ENCODE measurements around the gene ASB3. TPM values are rescaled to one million over a fixed set of nuclear protein-coding genes. Genes with fewer than 3 reads are reported as not detected.

The ASB3 gene
- total RNA-seq, 4 donors from 2014 or later: 4.9 to 18.9 (median 11.4) TPM

DNA sequence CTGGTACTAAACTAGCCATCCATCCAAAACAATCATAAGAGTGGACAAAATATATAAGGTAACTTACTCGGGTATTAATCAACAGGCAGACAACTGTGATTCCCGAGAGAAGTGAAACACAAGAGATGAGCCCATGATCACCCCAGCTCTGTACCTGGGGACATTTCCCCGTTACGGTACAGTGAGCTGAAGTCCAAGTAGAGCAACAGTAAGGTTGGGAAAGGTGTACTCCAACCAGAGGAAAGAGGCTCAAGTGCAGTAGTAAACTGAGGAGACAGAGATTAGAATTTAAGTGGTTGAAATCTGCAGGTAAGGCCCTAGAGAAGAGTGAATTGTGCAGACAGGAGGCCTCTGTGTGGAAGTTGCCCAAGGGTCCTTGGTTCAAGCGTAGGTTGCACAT lies 49.7 kb downstream of the ASB3 start:
- Histone ChIP-seq H3K4me1 (no peaks in the 10 kb centered on the region), H3K27ac (no peak overlapping the region), H3K9me3 (no peaks in the 10 kb centered on the region), H3K4me3 (no peak overlapping the region), H3K36me3 (peaks cover 0 to under 1% (median 0%) of the 10 kb centered on the region in 4 donors), H3K27me3 (no peaks in the 10 kb centered on the region)
- in situ Hi-C loops (cut with MboI; ENCODE audit: low pct_ligation_motif_present in 1 of 4, low pct_unique_long_range_greater_than_20kb in 1 of 4, low sequenced_read_pairs in 3 of 4) (no loop called here), intact Hi-C loops (cut with DNase I; ENCODE audit: low total_unique reads) (no loop called here)
- TF ChIP-seq, protein P1, sequence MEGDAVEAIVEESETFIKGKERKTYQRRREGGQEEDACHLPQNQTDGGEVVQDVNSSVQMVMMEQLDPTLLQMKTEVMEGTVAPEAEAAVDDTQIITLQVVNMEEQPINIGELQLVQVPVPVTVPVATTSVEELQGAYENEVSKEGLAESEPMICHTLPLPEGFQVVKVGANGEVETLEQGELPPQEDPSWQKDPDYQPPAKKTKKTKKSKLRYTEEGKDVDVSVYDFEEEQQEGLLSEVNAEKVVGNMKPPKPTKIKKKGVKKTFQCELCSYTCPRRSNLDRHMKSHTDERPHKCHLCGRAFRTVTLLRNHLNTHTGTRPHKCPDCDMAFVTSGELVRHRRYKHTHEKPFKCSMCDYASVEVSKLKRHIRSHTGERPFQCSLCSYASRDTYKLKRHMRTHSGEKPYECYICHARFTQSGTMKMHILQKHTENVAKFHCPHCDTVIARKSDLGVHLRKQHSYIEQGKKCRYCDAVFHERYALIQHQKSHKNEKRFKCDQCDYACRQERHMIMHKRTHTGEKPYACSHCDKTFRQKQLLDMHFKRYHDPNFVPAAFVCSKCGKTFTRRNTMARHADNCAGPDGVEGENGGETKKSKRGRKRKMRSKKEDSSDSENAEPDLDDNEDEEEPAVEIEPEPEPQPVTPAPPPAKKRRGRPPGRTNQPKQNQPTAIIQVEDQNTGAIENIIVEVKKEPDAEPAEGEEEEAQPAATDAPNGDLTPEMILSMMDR (IDR thresholded peaks at IDR 0.05): no peak
- no peak for TF ChIP-seq POLR2AphosphoS5 (IDR thresholded peaks at IDR 0.05)
- TF ChIP-seq EP300 (IDR thresholded peaks at IDR 0.05; ENCODE audit: low read depth): no peak
- TF ChIP-seq POLR2A (IDR thresholded peaks at IDR 0.05): no peak
- WGBS, 2 donors (ENCODE audit: low coverage in 1 of 2): 94 to 100% methylated on average over 5 of the region's 5 CpGs
- no peak for DNase-seq

DNA sequence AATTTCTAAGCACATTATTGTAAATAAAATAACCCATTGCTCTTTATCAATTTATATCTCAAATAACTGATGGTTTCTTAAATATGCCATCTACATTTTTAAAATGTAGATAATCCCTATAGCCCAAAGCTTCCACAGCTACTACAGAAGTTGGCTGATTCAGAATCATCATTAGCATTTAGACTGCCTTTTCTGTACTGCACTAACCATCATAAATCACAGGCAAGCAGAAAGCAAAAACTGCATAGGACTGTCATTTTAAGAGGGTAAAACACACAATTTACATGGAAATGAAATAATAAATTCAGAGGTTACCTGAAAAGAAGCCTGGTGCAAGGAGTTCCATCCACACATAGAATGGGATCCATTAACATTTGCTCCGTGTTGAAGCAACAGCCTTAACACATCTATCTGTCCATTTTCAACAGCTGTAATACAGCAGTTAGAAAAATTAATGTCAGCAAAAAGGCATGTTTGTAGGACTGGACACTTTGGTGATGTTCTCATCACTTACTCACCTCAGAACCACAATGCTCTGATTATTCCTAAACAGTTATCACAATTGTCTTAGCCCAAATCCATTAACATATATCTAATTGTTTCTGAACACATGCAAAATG lies 57.5 kb downstream of the ASB3 start:
- intact Hi-C loops (cut with DNase I; ENCODE audit: low total_unique reads): no loop called here
- in situ Hi-C loops (cut with MboI; ENCODE audit: low pct_ligation_motif_present in 1 of 4, low pct_unique_long_range_greater_than_20kb in 1 of 4, low sequenced_read_pairs in 3 of 4): no loop called here
- no peak for TF ChIP-seq POLR2AphosphoS5 (IDR thresholded peaks at IDR 0.05)
- TF ChIP-seq, protein P1 (IDR thresholded peaks at IDR 0.05): no peak
- no peak for TF ChIP-seq EP300 (IDR thresholded peaks at IDR 0.05; ENCODE audit: low read depth)
- no peak for TF ChIP-seq POLR2A (IDR thresholded peaks at IDR 0.05)
- no peak for DNase-seq
- no peak overlapping the region for H3K4me3 ChIP-seq
- H3K9me3 ChIP-seq: no peaks in the 10 kb centered on the region
- 81 to 100% methylated on average over 1 of the region's 1 CpG for WGBS, 2 donors (ENCODE audit: low coverage in 1 of 2)
- no peaks in the 10 kb centered on the region for H3K27me3 ChIP-seq
- H3K4me1 ChIP-seq: no peaks in the 10 kb centered on the region
- H3K36me3 ChIP-seq: peaks cover 0 to 8% (median 0%) of the 10 kb centered on the region in 4 donors
- no peak overlapping the region for H3K27ac ChIP-seq

DNA sequence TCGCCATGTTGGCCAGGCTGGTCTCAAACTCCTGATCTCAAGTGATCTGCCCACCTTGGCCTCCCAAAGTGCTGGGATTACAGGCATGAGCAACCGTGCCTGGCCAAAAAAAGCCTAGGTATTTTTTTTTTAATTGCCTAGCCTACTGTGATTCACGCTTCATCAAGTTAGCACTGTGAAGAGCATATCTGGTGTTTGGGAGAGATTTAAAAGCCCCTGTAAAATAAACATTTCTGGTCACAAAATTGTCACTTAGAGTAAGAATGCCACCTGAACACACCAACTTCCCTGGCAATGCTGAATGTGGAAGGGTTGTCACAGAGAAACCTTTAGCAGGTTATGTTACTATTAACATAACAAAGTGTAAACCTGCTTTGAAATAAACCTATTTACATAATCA lies 58.8 kb downstream of the ASB3 start:
- no peak overlapping the region for H3K4me3 ChIP-seq
- H3K27me3 ChIP-seq: no peaks in the 10 kb centered on the region
- H3K27ac ChIP-seq: no peak overlapping the region
- peaks cover 0 to 8% (median 0%) of the 10 kb centered on the region in 4 donors for H3K36me3 ChIP-seq
- H3K9me3 ChIP-seq: no peaks in the 10 kb centered on the region
- WGBS, 2 donors (ENCODE audit: low coverage in 1 of 2): 97% methylated on average over 3 of the region's 3 CpGs; no CpG with 5 or more reads in 1 of the 2 donors
- DNase-seq: no peak
- no peaks in the 10 kb centered on the region for H3K4me1 ChIP-seq
- no peak for TF ChIP-seq POLR2AphosphoS5 (IDR thresholded peaks at IDR 0.05)
- TF ChIP-seq EP300 (IDR thresholded peaks at IDR 0.05; ENCODE audit: low read depth): no peak
- no peak for TF ChIP-seq POLR2A (IDR thresholded peaks at IDR 0.05)
- TF ChIP-seq, protein P1 (IDR thresholded peaks at IDR 0.05): no peak
- in situ Hi-C loops (cut with MboI; ENCODE audit: low pct_ligation_motif_present in 1 of 4, low pct_unique_long_range_greater_than_20kb in 1 of 4, low sequenced_read_pairs in 3 of 4): no loop called here
- intact Hi-C loops (cut with DNase I; ENCODE audit: low total_unique reads): no loop called here

DNA sequence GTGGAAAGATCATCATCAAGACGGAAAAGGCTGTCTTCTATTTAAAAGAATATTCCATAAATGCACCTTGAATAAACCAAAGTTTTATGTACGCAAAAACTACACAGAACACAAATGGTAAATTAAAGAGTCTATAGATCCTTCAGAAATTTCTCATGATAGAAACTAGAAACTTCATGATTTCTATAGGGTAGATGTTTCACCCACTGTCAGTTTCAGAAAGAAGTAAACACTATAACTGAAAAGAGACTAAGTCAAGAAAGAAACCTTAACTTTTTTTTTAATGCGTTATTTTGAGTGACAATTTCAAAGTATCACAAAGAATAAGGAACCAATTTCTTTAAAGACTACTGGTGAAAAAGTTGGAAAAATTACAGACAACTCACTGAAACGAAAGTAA lies 61.1 kb downstream of the ASB3 start:
- intact Hi-C loops (cut with DNase I; ENCODE audit: low total_unique reads) (no loop called here), in situ Hi-C loops (cut with MboI; ENCODE audit: low pct_ligation_motif_present in 1 of 4, low pct_unique_long_range_greater_than_20kb in 1 of 4, low sequenced_read_pairs in 3 of 4) (no loop called here)
- Histone ChIP-seq H3K4me1 (no peaks in the 10 kb centered on the region), H3K27ac (no peak overlapping the region), H3K36me3 (no peaks in the 10 kb centered on the region), H3K4me3 (no peak overlapping the region), H3K9me3 (no peaks in the 10 kb centered on the region), H3K27me3 (no peaks in the 10 kb centered on the region)
- WGBS, 2 donors (ENCODE audit: low coverage in 1 of 2): 89 to 91% methylated on average over 4 of the region's 4 CpGs
- no peak for TF ChIP-seq POLR2AphosphoS5 (IDR thresholded peaks at IDR 0.05)
- TF ChIP-seq, protein P1 (IDR thresholded peaks at IDR 0.05): no peak
- TF ChIP-seq POLR2A (IDR thresholded peaks at IDR 0.05): no peak
- no peak for TF ChIP-seq EP300 (IDR thresholded peaks at IDR 0.05; ENCODE audit: low read depth)
- no peak for DNase-seq

All from transverse colon (tissue), 4 donors.